A673 (cell line): ENCODE results near the gene GABRR2. TPM values are rescaled to one million over a fixed set of nuclear protein-coding genes. Genes with fewer than 3 reads are reported as not detected.

ENCODE experiments used
- BruUV-seq: library from RNA; stranded (reverse); fragments of 400-500 nt; replicated peaks from 2 replicates; lab custom pipeline; 2021; lab: Mats Ljungman, UMichigan
- CTCF ChIA-PET: fragments of 300-600 bp; sonication (Branson Sonifier 250); formaldehyde crosslinking; loops from one replicate; lab custom pipeline; 2022; ENCODE audit warnings: antibody characterized with exemption; lab: Charles Lee
- POLR2A ChIA-PET: fragments of 300-600 bp; sonication (Branson Sonifier 250); formaldehyde crosslinking; loops from one replicate; lab custom pipeline; 2022; ENCODE audit warnings: antibody characterized with exemption; ENCODE audit not compliant: low non-redundant PET; lab: Charles Lee
- DNase-seq: peaks from one replicate; pipeline ENCODE4 v3.0.0-alpha.2; 2015; ENCODE audit warnings: low spot score
- H3K27ac ChIP-seq: fragments of 200-600 bp; sonication (generic); 2 replicates; pipeline ENCODE4 v1.5.1; 2016; ENCODE audit warnings: mixed run types, low read depth, mild to moderate bottlenecking, mixed read lengths, antibody characterized with exemption, low read length; ENCODE audit not compliant: poor library complexity, severe bottlenecking
- H3K27me3 ChIP-seq: fragments of 200-600 bp; sonication (generic); replicated peaks from 2 replicates; pipeline ENCODE4 v1.6.1; 2017; ENCODE audit warnings: mixed run types, low read depth, mild to moderate bottlenecking, mixed read lengths, antibody characterized with exemption, low read length; ENCODE audit not compliant: insufficient read depth, poor library complexity
- H3K36me3 ChIP-seq: fragments of 200-600 bp; sonication (generic); 2 replicates; pipeline ENCODE4 v1.6.1; 2016; ENCODE audit warnings: mixed run types, mild to moderate bottlenecking, mixed read lengths, antibody characterized with exemption, low read length; ENCODE audit not compliant: insufficient read depth, poor library complexity, severe bottlenecking
- H3K4me1 ChIP-seq: fragments of 200-600 bp; sonication (generic); 2 replicates; pipeline ENCODE4 v1.6.1; 2017; ENCODE audit warnings: mixed run types, mild to moderate bottlenecking, mixed read lengths, antibody characterized with exemption, low read length; ENCODE audit not compliant: insufficient read depth, poor library complexity, severe bottlenecking
- H3K4me3 ChIP-seq: fragments of 200-600 bp; sonication (generic); 2 replicates; pipeline ENCODE4 v1.5.1; 2016; ENCODE audit warnings: low read depth, mixed run types, mild to moderate bottlenecking, mixed read lengths, low read length; ENCODE audit not compliant: poor library complexity, severe bottlenecking
- H3K9me3 ChIP-seq: fragments of 200-600 bp; sonication (generic); 2 replicates; pipeline ENCODE4 v1.6.1; 2016; ENCODE audit warnings: mixed run types, low read depth, mild to moderate bottlenecking, mixed read lengths, antibody characterized with exemption, low read length; ENCODE audit not compliant: poor library complexity, severe bottlenecking
- EZH2 ChIP-seq: fragments of 200-600 bp; sonication (generic); IDR thresholded peaks from 2 replicates; pipeline ENCODE4 v1.6.1; 2017; ENCODE audit warnings: borderline replicate concordance, low read depth, mild to moderate bottlenecking, mixed read lengths, antibody characterized with exemption, low read length; ENCODE audit not compliant: poor library complexity, severe bottlenecking
- intact Hi-C: fragments of 100-400 bp; cut with micrococcal nuclease; formaldehyde crosslinking; loops from one replicate; pipeline ENCODE4 v1.10.0; 2022; ENCODE audit not compliant: unreplicated experiment
- total RNA-seq: library from RNA; stranded (reverse); gene quantifications from 2 replicates; pipeline ENCODE4 v1.2.3, GENCODE V29; 2021
- TF ChIP-seq, protein P1 (sequence below): fragments of 300-800, 200-600 bp; sonication (generic); conservative IDR thresholded peaks from 2 replicates; pipeline ENCODE4 v1.5.1; 2017; ENCODE audit warnings: low read depth, mild to moderate bottlenecking, antibody characterized with exemption, low read length, moderate library complexity, mixed read lengths

Gene GABRR2
- total RNA-seq, 1 experiment from 2014 or later = 0.67 TPM

DNA sequence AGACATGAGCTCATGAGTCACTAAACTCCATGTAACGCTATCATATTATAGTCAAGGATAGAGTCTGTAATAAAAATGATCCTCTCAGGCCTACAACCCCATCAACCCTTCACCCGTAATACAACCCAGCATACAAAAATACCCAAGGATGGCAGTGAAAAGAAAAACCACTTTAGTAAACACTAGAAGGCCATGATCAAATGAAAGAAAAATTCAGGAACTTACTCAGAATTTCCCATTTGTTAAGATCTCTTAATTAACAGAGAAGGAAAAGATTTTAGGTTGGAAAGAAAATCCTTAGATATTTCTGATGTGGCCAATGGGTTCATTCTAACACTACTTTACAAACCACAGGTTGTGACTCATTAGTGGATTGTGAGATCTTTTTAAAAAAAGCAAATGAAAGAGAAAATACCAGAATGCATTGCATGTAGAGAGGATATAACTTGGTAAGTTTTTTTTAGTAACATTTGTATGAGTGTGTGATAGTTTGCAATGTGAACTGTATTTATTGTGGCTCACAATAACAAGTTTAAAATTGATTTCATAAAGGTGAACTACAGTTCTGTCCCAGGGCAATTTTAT, 45.4 kb upstream of the GABRR2 start:
- DNase-seq = no peak
- BruUV-seq = no TSS peak
- POLR2A ChIA-PET = no interaction called here

DNA sequence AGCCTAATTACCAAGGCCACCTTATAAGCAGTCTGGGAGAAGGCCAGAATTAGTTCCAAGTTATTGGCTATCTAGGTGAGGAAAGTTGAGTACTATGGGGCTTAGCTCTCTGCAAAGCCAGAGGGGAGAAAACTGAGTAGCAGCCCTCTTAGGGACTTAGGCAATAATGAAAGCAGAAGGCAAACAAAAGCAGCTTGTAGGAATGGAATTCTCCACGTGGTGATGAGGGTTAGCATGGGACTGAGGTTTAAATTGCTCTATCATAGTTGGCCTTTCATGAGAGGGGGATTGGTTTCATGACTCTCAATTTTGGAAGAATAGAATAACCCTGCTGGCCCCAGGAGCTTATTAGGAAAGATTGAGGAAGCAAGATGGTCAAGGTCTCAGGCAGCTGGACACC, 44.5 kb upstream of the GABRR2 start:
- no peak overlapping the region for H3K27ac ChIP-seq
- ChIA-PET POLR2A (no interaction called here), CTCF (interaction anchor here (0.9 kb wide), 1 partner anchor 13 kb away, joined by 7 read pairs; no protein-coding TSS in a partner anchor)
- no peaks in the 10 kb centered on the region for H3K4me1 ChIP-seq
- no peak for DNase-seq
- TF ChIP-seq, protein P1, sequence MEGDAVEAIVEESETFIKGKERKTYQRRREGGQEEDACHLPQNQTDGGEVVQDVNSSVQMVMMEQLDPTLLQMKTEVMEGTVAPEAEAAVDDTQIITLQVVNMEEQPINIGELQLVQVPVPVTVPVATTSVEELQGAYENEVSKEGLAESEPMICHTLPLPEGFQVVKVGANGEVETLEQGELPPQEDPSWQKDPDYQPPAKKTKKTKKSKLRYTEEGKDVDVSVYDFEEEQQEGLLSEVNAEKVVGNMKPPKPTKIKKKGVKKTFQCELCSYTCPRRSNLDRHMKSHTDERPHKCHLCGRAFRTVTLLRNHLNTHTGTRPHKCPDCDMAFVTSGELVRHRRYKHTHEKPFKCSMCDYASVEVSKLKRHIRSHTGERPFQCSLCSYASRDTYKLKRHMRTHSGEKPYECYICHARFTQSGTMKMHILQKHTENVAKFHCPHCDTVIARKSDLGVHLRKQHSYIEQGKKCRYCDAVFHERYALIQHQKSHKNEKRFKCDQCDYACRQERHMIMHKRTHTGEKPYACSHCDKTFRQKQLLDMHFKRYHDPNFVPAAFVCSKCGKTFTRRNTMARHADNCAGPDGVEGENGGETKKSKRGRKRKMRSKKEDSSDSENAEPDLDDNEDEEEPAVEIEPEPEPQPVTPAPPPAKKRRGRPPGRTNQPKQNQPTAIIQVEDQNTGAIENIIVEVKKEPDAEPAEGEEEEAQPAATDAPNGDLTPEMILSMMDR = no peak
- no peak for TF ChIP-seq EZH2
- H3K4me3 ChIP-seq = no peak overlapping the region
- no peaks in the 10 kb centered on the region for H3K36me3 ChIP-seq
- intact Hi-C loops = no loop called here
- no peaks in the 10 kb centered on the region for H3K27me3 ChIP-seq
- H3K9me3 ChIP-seq = no peaks in the 10 kb centered on the region
- no TSS peak for BruUV-seq

More for the DNA sequence above, 45.4 kb upstream of the GABRR2 start:
- intact Hi-C loops = no loop called here
- CTCF ChIA-PET = interaction anchor here (0.6 to 0.9 kb wide), 2 partner anchors 12 to 118 kb away, joined by 4 to 7 read pairs; no protein-coding TSS in a partner anchor
- Histone ChIP-seq H3K4me3 (no peak overlapping the region), H3K27me3 (no peaks in the 10 kb centered on the region), H3K4me1 (no peaks in the 10 kb centered on the region), H3K36me3 (no peaks in the 10 kb centered on the region), H3K9me3 (no peaks in the 10 kb centered on the region), H3K27ac (no peak overlapping the region)
- no peak for TF ChIP-seq EZH2
- TF ChIP-seq, protein P1 = no peak

DNA sequence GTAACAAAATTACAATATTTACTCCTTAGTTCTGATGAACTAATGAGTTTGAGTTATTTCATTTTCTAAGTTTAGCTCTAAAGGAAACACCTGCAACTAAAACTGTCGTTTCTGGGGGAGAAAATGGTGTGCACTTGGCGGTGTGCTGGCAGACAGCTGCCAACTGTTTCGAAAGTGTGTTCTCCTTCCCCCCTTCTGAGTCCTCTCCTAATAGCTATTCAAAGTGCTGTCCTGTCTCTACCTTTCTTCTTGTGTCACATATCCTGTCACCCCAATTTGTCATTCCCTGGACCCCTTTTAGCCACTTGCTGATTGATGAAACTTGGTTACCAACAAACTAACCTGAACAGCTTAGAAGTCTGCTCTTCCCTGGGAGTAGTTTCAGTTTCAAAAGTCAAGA, 42.3 kb upstream of the GABRR2 start:
- no peak overlapping the region for H3K4me3 ChIP-seq
- DNase-seq = no peak
- H3K9me3 ChIP-seq = no peaks in the 10 kb centered on the region
- TF ChIP-seq EZH2 = no peak
- TF ChIP-seq, protein P1 = no peak
- BruUV-seq = no TSS peak
- H3K27me3 ChIP-seq = no peaks in the 10 kb centered on the region
- no peaks in the 10 kb centered on the region for H3K36me3 ChIP-seq
- no peak overlapping the region for H3K27ac ChIP-seq
- H3K4me1 ChIP-seq = peaks cover 13% of the 10 kb centered on the region
- ChIA-PET CTCF (no interaction called here), POLR2A (no interaction called here)
- intact Hi-C loops = no loop called here
